Fibroblast of pulmonary artery (primary cell): ENCODE data around the gene RALGDS.
"Not testable (repeated sequence)": the region's sequence is repeated elsewhere in the genome, so short reads cannot be mapped to it uniquely, and the experiment has no call there.

Experiments
- DNase-seq: peaks from one replicate; pipeline ENCODE4 v3.0.0-alpha.2; 2010; ENCODE audit warnings: low read depth
- H3K4me3 ChIP-seq: replicated peaks from 2 replicates; pipeline ENCODE4 v1.5.1; 2011; ENCODE audit warnings: low read depth, mild to moderate bottlenecking, control low read depth, low read length, moderate library complexity
- TF ChIP-seq, protein P1 (sequence below): IDR thresholded peaks from 2 replicates; pipeline ENCODE4 v1.5.1; 2011; ENCODE audit warnings: mild to moderate bottlenecking, control low read depth, low read length, inconsistent platforms; ENCODE audit errors: missing control alignments

Gene RALGDS

DNA sequence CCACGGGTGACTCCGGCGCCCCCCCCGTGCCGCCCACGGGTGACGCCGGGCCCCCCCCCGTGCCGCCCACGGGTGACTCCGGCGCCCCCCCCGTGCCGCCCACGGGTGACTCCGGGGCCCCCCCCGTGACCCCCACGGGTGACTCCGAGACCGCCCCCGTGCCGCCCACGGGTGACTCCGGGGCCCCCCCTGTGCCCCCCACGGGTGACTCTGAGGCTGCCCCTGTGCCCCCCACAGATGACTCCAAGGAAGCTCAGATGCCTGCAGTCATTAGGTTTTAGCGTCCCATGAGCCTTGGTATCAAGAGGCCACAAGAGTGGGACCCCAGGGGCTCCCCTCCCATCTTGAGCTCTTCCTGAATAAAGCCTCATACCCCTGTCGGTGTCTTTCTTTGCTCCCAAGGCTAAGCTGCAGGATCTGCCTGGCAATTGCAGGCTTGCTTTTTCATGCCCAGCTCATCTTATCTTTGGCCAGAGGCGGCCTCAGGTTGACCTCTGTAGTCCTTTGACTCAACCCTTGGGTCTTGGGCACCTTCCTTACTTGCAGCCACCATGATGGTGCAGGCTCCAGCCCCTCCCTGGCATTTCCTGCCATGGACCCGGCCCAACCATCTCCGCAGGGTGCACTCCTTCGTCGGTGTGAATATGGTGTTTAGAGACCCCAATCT, 49.4 kb downstream of the RALGDS start:
- H3K4me3 ChIP-seq: no peak overlapping the region
- DNase-seq: no peak
- TF ChIP-seq, protein P1, sequence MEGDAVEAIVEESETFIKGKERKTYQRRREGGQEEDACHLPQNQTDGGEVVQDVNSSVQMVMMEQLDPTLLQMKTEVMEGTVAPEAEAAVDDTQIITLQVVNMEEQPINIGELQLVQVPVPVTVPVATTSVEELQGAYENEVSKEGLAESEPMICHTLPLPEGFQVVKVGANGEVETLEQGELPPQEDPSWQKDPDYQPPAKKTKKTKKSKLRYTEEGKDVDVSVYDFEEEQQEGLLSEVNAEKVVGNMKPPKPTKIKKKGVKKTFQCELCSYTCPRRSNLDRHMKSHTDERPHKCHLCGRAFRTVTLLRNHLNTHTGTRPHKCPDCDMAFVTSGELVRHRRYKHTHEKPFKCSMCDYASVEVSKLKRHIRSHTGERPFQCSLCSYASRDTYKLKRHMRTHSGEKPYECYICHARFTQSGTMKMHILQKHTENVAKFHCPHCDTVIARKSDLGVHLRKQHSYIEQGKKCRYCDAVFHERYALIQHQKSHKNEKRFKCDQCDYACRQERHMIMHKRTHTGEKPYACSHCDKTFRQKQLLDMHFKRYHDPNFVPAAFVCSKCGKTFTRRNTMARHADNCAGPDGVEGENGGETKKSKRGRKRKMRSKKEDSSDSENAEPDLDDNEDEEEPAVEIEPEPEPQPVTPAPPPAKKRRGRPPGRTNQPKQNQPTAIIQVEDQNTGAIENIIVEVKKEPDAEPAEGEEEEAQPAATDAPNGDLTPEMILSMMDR: no peak

DNA sequence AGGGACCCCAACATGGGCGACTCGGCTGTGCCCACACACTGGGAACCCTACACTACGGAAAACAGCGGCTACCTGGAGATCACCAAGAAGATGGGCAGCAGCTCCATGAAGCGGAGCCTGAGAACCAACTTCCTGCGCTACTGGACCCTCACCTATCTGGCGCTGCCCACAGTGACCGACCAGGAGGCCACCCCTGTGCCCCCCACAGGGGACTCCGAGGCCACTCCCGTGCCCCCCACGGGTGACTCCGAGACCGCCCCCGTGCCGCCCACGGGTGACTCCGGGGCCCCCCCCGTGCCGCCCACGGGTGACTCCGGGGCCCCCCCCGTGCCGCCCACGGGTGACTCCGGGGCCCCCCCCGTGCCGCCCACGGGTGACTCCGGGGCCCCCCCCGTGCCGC, 50.1 kb downstream of the RALGDS start:
- not testable (repeated sequence) for H3K4me3 ChIP-seq, DNase-seq

GRCh38 chr9:133070500-133070961, 50.5 kb downstream of the RALGDS start:
- DNase-seq, H3K4me3 ChIP-seq: not testable (repeated sequence)

- not testable (repeated sequence) for DNase-seq, H3K4me3 ChIP-seq
Measured at GRCh38 chr9:133068431-133068830, 52.6 kb downstream of the RALGDS start.

DNA sequence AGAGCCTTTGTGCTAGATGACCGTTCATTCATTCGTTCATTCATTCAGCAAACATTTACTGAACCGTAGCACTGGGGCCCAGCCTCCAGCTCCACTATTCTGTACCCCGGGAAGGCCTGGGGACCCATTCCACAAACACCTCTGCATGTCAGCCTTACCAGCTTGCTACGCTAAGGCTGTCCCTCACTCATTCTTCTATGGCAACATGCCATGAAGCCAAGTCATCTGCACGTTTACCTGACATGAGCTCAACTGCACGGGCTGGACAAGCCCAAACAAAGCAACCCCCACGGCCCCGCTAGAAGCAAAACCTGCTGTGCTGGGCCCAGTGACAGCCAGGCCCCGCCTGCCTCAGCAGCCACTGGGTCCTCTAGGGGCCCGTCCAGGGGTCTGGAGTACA, 53.2 kb downstream of the RALGDS start:
- no peak for DNase-seq
- TF ChIP-seq, protein P1: no peak

GRCh38 chr9:133067006-133067405, 54.0 kb downstream of the RALGDS start:
- DNase-seq: no peak
- no peak overlapping the region for H3K4me3 ChIP-seq
- TF ChIP-seq, protein P1: no peak

More for the DNA sequence above, 53.2 kb downstream of the RALGDS start:
- no peak overlapping the region for H3K4me3 ChIP-seq

DNA sequence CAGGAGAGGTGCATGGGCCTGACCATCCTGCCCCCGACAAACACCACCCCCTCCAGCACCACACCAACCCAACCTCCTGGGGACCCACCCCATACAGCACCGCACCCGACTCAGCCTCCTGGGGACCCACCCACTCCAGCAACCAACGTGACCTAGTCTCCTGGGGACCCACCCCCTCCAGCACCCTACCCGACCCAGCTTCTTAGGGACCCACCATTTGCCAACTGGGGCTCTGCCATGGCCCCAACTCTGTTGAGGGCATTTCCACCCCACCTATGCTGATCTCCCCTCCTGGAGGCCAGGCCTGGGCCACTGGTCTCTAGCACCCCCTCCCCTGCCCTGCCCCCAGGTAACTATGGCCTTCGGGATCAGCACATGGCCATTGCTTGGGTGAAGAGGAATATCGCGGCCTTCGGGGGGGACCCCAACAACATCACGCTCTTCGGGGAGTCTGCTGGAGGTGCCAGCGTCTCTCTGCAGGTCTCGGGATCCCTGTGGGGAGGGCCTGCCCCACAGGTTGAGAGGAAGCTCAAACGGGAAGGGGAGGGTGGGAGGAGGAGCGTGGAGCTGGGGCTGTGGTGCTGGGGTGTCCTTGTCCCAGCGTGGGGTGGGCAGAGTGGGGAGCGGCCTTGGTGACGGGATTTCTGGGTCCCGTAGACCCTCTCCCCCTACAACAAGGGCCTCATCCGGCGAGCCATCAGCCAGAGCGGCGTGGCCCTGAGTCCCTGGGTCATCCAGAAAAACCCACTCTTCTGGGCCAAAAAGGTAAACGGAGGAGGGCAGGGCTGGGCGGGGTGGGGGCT, 54.7 kb downstream of the RALGDS start:
- no peak overlapping the region for H3K4me3 ChIP-seq
- no peak for DNase-seq
- TF ChIP-seq, protein P1: no peak

DNA sequence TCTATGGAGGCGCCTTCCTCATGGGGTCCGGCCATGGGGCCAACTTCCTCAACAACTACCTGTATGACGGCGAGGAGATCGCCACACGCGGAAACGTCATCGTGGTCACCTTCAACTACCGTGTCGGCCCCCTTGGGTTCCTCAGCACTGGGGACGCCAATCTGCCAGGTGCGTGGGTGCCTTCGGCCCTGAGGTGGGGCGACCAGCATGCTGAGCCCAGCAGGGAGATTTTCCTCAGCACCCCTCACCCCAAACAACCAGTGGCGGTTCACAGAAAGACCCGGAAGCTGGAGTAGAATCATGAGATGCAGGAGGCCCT, 56.0 kb downstream of the RALGDS start:
- H3K4me3 ChIP-seq: no peak overlapping the region
- TF ChIP-seq, protein P1: no peak
- DNase-seq: no peak
